Ureter (tissue), 1 donor: ENCODE data around the gene TARP.
"Not testable (repeated sequence)": the region's sequence is repeated elsewhere in the genome, so short reads cannot be mapped to it uniquely, and the experiment has no call there.

Experiments used
- DNase-seq: peaks from one replicate; pipeline ENCODE4 v3.0.0-alpha.2; 2020; ENCODE audit warnings: low spot score
- donor health status: DM: yes; HTN: yes; CAD: no.

The TARP gene

GRCh38 chr7:38299275-38299931 is 26.0 kb upstream of the TARP start:
- DNase-seq: no peak

DNA sequence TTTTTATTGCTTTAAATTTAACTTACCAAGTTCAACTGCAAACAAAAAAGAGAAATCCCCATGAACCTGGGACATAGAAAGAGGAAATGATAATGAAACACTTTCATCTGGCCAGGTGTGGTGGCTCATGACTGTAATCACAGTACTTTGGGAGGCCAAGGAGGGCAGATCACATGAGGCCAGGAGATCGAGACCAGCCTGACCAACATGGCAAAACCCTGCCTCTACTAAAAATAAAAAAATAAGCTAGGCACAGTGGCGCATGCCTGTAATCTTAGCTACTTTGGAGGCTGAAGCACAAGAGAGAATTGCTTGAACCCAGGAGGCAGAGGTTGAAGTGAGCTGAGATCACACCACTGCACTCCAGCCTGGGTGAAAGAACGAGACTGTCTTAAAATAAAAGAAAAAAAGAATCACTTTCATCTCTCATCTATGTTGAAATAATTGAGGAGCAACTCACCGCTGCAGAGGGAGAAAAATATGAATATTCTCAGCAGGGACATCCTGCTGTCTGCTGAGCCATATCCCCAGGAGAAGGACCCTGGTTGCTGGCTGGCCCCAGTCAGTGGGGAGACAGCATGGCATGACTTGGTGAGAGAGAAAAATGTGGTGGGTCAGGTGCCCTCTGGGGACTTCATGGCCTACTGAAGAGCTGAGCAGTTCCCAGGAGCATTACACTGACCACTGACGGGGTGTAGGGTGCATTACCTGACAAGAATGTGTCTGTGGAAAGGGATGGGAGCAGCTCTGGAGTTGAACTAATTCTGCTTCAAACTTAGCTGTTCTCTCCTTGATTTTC is 22.8 kb upstream of the TARP start:
- DNase-seq: no peak

- no peak for DNase-seq
Measured at GRCh38 chr7:38294926-38295325, 21.5 kb upstream of the TARP start.

DNA sequence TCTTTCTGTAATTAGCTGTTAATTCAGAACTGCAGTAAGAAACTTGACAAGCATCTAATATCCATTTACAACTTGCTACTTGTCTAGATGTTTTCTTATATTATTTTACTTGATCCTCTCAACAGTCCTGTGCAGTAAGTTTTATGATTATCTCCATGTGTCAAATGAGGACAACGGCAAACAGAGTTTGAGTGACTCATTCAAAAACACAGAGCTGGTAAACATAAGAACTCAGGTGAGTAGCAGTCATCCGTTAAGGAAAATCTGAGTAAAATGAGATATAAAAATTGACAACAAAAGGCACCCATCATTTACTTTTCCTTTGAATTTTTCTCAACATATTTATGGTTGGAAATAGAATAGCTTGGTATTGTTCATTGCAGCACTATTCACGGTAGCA is 19.0 kb upstream of the TARP start:
- DNase-seq: no peak

DNA sequence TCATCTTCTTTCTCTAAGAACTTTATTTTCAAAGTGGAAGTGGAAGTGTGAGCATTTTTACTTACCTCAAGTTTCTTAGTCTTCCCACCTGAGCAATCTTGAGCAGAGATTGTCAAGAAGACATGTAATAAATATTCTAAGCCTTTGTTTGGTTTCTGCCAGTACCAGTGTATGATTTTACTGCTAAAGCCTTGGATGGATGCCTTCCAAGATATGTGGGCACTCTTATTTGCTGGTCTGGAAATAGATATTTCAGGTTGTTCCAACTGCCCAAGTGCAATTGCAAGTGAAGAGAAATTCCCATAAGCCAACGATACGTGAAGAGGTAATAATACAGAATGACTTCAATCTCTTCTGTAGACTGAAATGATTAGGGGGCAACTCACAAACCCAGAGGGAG is 18.2 kb upstream of the TARP start:
- no peak for DNase-seq

DNA sequence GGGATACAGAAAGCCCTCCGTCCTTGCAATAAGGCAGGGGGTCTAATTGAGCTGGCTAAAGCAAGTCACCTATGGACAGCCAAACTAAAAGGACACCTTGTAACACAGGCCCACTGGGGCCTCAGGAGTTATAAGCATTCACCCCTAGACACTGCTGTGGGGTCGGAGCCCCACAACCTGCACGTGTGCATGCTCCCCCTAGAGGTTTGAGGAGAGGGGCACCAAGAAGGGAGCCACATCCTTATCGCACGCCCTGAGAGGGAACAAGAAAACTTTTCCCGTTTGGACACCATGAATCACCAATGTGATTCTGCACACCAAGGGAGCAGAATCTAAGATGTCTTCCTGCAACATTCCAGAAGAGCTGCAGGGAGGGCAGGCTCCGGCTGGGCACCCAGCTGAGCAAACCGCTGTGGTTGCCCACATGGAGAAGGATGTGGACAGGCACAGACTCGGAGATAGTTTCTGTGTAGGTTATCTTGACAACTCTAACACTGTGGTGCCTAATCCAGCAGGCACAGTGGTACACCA is 17.7 kb upstream of the TARP start:
- no peak for DNase-seq

DNA sequence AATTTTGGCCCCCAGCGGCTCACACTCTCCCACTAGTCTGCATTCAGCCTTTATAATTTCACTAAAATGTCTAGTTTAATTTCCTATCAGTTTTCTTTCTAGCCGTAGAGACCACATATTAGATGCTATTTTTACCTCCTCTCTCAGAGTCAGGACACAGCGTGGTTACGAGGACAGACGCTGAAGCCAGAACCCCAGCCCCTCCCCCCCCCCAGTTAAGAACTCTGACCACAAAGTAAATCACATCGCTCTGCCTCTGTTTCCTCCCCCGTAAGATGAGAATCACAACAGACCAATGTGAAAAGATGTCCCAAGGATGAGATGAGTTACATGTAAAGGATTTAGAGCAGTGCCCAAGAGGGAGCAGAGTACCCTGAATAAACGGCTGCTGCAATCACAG is 11.1 kb upstream of the TARP start:
- DNase-seq: no peak

GRCh38 chr7:38283809-38284208 is 10.4 kb upstream of the TARP start:
- DNase-seq: no peak

DNA sequence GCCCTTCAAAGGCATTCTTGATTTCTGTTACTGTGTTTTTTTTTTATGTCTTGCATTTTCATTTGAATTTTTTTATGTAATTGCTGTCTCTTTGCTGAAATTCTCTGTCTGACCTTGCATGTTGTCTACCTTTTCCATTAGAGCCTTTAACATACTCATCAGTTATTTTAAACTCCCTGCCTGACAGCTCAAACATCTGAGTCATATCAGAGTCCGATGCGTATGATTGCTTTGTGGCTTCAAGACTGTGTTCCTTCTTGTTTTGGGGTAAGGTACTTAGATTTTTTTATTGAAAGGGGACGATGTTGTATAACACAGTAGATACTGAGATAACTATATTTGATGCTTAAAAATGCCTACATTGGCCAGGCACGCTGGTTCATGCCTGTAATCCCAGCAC is 9.7 kb upstream of the TARP start:
- DNase-seq: no peak

DNA sequence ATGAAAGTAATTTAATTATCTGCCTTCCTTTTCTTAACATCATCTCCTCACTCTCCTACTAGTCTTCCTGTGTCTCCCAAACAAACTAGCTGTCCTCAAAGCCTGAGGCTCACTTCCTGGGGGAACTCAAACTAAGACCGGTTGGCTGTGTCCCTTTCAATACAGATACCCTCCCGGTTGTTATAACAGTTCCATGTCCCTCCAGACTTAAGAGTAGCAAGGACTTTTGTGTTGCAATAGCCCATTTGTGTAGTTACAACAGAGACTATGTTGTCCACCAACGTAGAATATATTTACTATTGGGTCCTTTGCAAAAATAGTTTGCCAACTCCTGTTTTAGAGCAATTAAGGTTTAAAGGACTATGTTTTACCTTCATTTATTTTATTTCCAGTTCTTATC is 8.6 kb upstream of the TARP start:
- no peak for DNase-seq

DNA sequence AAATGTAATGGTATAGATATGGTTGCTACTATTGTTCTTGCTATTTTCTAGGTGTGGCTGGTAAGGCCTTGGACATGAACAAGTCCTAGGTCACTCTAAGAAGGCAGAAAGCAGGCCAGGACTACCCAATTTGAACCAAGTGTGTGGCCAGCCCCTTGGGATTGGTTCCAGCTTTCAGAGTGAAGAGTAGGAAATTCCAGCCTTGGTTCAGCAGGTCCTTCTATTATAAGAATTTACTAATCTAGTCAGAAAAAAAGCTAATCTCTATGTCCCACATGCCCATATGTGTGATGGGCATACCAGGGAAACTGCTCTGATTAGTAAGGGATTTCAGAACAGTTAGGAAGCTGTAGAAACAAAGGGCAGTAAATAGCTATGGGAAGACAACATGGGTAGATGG is 7.8 kb upstream of the TARP start:
- no peak for DNase-seq

- no peak for DNase-seq
Measured at GRCh38 chr7:38280707-38281106, 7.3 kb upstream of the TARP start.

DNA sequence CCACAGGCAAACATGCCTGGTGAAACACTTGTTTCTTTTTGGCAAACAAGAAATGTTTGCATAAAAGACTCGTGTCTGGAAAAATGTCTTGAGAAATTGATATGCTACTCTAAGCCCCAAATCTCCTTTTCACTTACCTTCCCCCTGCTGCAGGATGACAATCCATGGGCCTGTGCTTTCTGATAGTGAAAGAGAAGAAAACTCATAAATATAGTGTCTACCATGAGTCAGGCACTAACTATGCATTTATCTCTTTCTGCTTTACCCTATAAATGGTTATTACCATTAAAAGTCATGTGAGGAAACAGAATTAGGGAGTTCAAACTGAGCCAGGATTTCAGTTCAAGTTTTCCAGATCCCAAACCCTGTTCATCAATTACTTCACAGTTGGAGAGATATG is 6.6 kb upstream of the TARP start:
- DNase-seq: no peak

DNA sequence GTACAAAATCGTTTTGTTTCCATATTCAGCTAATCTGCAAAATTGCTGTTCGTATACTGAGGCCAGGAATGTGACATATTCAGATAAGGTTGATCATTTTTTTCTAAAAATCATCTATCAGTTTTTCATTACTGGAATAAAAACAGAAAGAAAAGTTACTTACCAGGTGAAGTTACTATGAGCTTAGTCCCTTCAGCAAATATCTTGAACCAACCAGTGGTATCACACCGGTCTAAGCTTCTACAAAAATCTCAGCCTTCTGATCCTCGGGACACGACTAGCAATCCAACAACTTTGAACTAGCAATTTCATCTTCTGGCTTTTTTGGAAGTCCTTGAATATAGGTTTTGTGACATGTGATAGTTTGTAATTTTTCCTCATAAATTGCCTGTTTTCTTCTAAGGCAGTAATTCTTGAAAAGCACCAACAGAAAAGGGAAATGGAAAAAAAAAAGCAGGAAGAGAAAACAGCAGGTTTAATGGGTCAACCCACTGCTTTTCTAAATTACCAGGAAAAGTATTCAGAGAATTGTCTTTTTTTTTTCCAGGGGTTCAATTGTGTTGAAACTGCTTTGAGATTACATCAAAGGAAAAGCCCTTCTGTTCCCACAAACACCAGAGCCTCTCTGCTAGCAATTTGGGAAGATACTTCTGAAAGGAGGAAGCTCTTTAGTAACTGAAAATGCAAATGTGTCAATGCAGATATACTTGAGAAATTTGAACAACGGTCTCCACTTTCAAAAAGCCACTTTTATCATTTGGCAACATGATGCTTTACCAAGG is 2.9 kb upstream of the TARP start:
- DNase-seq: no peak

GRCh38 chr7:38274927-38275620 is 1.6 kb upstream of the TARP start:
- DNase-seq: no peak

DNA sequence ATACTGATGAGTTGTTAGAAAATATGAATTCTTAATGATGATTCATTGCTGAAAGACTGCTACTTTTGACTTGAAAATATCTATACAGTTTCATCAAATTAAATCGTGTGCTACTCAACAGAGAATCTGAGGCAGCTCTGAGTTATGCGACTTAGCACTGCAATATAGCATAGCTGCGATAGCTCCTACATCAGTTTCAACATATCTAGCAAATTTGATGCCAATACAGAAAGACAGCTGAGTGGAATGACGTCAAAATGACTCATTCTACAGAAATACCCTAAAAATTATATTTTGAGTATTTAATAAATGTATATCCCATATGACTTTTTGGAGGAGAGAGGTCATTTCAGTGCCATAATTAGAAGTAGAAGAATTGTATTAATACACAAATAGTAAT is 1.1 kb upstream of the TARP start:
- no peak for DNase-seq

GRCh38 chr7:38270405-38270804 is 3.0 kb downstream of the TARP start:
- DNase-seq: not testable (repeated sequence)

DNA sequence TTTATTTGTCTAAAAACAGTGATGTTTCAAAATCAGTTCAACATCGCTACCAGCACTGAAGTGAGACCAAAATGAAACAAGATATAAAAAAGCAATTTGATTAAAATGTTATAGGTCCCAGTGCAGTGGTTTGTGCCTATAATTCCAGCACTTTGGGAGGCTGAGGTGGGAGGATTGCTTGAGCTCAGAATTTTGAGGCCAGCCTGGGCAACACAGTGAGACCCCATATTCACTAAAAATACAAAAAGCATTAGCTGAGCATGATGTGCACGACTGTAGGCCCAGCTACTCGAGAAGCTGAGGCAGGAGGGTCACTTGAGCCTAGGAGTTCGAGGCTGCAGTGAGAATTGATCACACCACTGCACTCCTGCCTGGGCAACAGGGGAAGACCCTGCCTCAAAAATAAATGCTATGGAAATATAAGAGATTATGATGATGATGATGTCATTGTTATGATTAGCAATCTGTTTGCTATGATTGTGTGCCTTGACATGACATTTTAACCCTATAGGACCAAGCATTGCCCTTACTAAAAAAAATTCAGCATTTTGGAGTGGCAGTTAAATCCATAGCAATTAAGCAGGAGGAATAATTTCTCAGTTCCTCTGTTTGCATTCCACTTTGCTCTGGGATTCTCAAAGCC is 3.6 kb downstream of the TARP start:
- not testable (repeated sequence) for DNase-seq

GRCh38 chr7:38265958-38266357 is 7.5 kb downstream of the TARP start:
- DNase-seq: not testable (repeated sequence)

GRCh38 chr7:38264602-38265001 is 8.8 kb downstream of the TARP start:
- not testable (repeated sequence) for DNase-seq

DNA sequence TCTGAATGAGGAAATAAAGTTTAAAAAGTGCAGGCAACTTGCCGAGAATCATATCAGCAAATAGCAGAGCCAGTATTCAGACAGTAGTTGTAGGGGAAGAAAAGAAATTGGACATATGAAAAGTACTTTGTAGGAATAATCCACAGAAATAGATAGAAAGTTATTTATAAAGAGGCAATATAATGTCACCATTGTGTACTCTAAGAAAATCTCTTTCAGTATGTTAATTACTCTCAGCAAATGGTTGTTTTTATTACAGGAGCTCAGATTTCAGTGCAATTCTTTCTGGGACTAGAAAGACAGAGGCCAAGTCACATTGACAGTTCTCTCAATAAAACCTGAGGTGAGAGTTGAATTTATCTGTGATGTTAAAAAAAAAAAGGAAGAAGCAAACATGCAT is 10.2 kb downstream of the TARP start:
- not testable (repeated sequence) for DNase-seq
